HEK293T (cell line): ENCODE data around the gene CCDC89.

ENCODE experiments used
- ARNT ChIP-seq: fragments of 450-650 bp; IDR thresholded peaks from 2 replicates; pipeline ENCODE4 v1.6.1; 2017; ENCODE audit warnings: mild to moderate bottlenecking
- BHLHE40 ChIP-seq: fragments of 450-650 bp; IDR thresholded peaks from 2 replicates; pipeline ENCODE4 v1.6.1; 2016; ENCODE audit warnings: mild to moderate bottlenecking, moderate library complexity, borderline replicate concordance
- FOXA1 ChIP-seq: fragments of 450-650 bp; IDR thresholded peaks from 2 replicates; pipeline ENCODE4 v1.6.1; 2016; ENCODE audit warnings: mild to moderate bottlenecking
- FOXK2 ChIP-seq: fragments of 450-650 bp; IDR thresholded peaks from 2 replicates; pipeline ENCODE4 v1.6.1; 2016; ENCODE audit warnings: mild to moderate bottlenecking
- FOXM1 ChIP-seq: fragments of 450-650 bp; IDR thresholded peaks from 2 replicates; pipeline ENCODE4 v1.6.1; 2017; ENCODE audit warnings: mild to moderate bottlenecking, borderline replicate concordance
- L3MBTL2 ChIP-seq: fragments of 450-650 bp; conservative IDR thresholded peaks from 2 replicates; pipeline ENCODE4 v1.6.1; 2016; ENCODE audit warnings: mild to moderate bottlenecking
- LEF1 ChIP-seq: fragments of 450-650 bp; IDR thresholded peaks from 2 replicates; pipeline ENCODE4 v1.6.1; 2017; ENCODE audit warnings: mild to moderate bottlenecking, borderline replicate concordance
- NFRKB ChIP-seq: fragments of 450-650 bp; IDR thresholded peaks from 2 replicates; pipeline ENCODE4 v1.6.1; 2016; ENCODE audit warnings: mild to moderate bottlenecking, moderate library complexity
- SP1 ChIP-seq: fragments of 450-650 bp; IDR thresholded peaks from 2 replicates; pipeline ENCODE4 v1.6.1; 2017
- SUZ12 ChIP-seq: fragments of 450-650 bp; IDR thresholded peaks from 2 replicates; pipeline ENCODE4 v1.6.1; 2016; ENCODE audit warnings: mild to moderate bottlenecking
- ZNF384 ChIP-seq: fragments of 450-650 bp; IDR thresholded peaks from 2 replicates; pipeline ENCODE4 v1.6.1; 2016

- TF ChIP-seq ZNF384 = no peak
- no peak for TF ChIP-seq SUZ12
- TF ChIP-seq ARNT = no peak
- no peak for TF ChIP-seq FOXA1
- TF ChIP-seq NFRKB = no peak
- no peak for TF ChIP-seq BHLHE40
- TF ChIP-seq LEF1 = no peak
- TF ChIP-seq FOXM1 = no peak
- TF ChIP-seq FOXK2 = no peak
- no peak for TF ChIP-seq L3MBTL2
- no peak for TF ChIP-seq SP1
These were observed 38.9 kb downstream of the CCDC89 start for GRCh38 chr11:85647078-85647477.
